HCEC 1CT (cell line): ENCODE data around the gene LIMK2.
"Not testable (repeated sequence)": the region's sequence is repeated elsewhere in the genome, so short reads cannot be mapped to it uniquely, and the experiment has no call there.

Source experiments
- DNase-seq: peaks from one replicate; pipeline ENCODE4 v3.0.0-alpha.2; 2017

Gene LIMK2

DNA sequence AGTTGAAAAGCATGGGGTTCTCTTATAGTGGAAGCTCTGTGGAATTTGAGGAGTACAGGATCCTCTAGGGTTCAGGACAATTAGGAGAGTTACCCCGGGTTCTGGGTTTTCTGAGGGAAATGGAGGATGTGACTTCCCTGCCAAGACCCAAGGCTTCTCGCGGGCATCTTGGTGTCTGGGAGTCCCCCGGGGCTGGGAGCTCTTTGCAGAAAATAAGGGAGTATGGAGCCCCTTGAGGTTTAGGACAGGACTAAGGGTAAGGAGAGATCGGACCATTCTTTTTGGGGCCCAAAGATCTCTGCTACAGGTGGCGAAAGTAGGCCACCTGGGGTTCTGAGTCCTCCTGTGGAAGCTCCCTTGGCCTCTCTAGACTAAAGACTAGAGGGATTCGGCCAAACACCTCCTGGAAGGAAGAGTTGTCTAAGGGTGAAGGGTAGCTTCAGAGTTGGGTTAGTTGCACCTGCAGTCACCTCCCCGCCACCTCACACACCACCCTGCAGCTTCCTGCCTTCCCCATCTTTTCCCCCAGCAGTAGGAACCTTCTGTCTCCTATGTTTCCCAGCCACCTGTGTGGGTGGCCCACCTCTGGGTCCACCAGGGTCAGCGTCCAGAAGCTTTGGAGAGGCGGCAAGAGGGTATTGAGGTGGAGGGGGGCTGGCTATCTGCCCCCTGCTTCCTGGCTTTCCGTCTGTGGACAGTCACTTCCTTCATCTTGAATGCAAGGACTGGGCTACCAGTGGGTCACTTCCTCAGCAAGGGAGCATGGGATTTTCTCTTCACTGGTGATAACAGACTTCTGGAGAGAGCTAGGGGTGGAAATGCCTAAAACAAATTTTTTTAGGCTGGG is 908 bp downstream of the LIMK2 start:
- no peak for DNase-seq

DNA sequence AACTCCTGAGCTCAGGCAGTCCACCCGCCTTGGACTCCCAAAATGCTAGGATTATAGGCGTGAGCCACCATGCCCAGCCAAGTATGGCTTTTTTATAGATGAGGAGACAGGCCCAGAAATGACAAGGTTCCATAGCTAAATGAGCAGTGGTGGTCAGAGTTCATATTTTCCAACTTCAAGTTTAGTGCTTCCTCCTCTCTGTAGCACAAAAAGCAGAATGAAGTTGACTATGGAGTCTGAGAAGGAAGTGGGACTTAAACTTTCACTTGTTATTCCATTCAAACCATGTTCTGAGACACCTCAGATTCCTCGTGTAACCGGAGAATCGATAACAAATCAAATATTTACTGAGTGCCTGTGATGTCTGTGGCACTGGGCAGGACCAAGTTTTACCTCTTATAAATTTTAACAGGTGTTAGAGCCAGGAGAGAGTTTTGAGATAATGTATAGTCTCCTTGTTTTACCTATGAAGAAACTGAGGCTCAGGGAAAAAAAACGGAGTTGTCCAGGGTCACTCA is 3.0 kb downstream of the LIMK2 start:
- no peak for DNase-seq

DNA sequence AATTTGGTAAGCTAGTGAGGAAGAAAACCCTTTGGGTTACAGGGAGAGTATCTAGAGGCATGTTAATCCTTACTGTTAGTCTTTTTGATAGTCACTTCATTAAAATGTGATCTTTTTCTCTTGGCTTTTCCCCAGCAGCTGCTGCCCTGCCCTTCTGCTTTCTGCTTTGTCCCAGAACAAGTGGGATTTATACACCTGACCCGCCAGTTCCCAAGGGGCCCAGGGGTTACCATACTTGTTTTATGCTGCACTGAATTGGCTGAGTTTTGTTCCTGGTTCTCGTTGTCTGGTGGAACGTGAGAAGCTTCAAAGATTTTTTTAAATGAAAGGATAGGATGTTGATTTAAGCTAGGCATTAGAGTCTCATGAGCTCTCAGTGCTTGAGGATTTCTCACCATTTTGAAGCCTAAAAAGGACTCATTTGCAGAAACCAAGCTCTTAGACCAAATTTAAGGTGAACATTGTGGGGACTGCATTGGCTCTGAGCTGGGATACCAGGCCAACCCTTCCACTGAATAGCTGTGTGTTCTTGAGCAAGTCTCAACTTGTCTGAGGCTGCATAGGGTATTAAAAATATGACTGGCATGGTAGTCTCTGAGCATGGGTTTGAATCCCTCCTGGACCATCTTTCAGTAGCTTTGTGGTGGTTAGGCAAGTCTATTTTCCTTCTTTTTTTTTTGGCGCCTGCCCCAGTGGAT is 6.6 kb downstream of the LIMK2 start:
- DNase-seq = no peak

DNA sequence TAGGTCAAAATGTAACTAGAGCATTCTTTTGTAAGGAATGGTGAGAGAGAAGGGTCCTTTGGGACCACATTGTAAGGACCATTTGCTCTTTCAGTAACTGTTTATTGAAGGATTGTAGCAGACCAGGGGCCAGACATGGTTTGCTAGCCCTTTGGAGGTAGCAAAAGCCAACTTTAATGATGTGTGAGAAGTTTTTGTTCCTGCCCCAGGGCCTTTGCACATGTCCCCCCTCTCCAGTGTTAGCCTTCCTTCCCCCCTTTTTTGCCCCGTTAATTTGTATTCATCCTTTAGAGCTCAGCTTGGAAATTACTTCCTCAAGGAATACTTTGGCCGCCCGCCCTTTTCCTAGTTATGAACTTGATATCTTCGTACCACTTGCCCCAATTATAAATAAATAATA is 9.0 kb downstream of the LIMK2 start:
- DNase-seq = no peak

DNA sequence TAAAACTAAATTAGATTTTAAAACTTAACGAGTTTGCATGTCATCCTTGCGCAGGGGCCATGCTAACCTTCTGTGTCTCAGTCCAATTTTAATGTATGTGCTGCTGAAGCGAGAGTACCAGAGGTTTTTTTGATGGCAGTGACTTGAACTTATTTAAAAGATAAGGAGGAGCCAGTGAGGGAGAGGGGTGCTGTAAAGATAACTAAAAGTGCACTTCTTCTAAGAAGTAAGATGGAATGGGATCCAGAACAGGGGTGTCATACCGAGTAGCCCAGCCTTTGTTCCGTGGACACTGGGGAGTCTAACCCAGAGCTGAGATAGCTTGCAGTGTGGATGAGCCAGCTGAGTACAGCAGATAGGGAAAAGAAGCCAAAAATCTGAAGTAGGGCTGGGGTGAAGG is 10.6 kb downstream of the LIMK2 start:
- DNase-seq = no peak

DNA sequence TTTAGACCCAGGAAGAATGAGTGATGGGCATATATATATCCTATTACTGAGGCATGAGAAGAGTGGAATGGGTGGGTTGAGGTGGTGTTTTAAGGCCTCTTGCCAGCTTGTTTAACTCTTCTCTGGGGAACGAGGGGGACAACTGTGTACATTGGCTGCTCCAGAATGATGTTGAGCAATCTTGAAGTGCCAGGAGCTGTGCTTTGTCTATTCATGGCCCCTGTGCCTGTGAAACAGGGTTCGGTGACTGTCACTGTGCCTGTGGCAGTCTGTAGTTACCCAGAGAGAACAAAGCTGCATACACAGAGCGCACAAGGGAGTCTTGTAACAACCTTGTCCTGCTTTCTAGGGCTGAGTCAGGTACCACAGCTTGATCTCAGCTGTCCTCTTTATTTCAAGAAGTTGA is 11.7 kb downstream of the LIMK2 start:
- no peak for DNase-seq

DNA sequence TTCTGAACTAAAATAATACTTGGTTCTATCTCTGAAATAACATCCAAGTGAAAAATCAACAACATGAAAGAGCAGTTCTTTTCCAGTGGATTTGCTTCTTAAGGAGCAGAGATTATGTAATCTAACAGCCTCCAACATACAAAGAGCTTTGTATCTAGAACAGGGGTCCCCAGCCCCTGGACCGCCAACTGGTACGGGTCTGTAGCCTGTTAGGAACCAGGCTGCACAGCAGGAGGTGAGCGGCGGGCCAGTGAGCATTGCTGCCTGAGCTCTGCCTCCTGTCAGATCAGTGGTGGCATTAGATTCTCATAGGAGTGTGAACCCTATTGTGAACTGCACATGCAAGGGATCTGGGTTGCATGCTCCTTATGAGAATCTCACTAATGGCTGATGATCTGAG is 12.6 kb downstream of the LIMK2 start:
- not testable (repeated sequence) for DNase-seq

DNA sequence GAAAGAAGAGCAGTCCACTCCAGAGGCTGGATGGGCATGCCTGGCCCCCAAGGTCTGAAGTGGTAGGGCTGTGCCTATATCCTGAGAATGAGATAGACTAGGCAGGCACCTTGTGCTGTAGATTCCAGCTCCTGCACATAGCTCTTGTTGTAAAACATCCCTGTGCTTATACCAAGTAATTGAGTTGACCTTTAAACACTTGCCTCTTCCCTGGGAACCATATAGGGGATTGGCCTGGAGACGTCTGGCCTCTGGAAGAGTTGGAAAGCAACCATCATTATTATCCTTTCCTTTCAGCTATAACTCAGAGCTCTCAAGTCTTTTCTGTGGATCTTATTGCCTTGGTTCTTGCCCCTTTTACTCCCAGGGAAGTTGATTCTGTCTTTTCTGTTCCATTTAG is 15.1 kb downstream of the LIMK2 start:
- DNase-seq = no peak

DNA sequence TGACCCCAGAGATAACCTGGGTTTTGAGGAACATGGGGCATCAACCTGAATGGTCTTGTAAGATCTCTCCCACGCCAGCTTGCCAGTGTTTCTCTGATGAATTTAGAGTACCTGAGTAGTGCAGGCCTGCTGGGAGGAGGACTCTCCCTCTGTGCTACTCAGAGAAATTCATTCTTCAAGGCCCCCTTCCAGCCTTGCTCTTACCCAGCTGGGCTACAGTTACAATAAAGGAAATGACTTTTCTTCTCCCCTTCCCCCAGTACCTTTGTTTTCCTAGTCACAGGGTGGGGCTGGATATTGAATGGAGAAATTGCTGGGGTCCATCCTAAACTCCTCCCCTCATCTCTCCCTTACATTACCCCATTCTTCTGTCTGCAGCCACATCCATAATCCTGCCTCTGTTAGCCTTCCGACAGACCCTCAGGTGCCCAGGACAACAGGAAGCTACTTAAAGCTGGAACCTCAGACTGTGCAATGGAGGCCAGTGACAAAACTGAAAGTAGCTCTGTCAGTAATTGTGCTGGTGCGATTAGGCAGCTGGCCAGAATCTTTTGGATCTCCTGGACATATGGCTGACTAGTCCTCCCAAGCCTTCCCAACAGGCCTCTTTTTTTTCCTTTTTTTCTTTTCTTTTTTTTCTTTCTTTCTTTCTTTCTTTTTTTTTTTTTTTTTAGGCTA is 17.4 kb downstream of the LIMK2 start:
- DNase-seq = no peak

DNA sequence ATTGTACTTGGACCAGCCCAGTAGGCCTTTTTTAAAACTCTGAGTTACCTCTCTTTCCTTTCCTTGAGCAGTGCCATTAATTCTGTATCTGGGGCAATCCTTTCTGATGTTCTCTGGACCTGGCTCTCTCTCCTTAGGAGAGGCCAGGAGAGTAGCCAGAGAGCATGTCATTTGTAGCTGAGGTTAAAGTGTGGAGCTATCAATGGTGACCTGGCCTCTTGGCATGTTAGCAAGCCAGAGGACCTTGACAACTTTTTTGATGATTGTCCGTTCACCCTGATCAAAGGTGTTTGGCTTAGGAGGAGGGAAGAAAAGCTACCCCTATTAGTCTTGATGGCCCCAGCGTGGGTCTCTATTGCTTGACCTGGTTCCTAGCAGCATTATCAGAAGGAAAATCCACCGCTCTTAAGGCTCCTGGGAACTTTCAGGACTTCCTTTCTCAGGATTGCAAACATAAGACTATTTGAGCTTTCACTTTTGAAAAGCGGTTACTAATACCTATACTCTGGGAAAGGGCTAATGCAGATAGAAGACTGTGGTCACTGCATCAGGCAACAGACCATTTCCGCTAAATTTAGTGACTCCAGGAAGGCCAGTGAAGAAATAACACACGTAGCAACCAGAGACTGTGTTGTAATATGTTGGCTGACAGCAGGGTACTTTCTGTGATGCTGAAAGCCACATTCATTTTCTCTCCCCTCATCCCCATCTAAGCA is 18.2 kb downstream of the LIMK2 start:
- DNase-seq = no peak

DNA sequence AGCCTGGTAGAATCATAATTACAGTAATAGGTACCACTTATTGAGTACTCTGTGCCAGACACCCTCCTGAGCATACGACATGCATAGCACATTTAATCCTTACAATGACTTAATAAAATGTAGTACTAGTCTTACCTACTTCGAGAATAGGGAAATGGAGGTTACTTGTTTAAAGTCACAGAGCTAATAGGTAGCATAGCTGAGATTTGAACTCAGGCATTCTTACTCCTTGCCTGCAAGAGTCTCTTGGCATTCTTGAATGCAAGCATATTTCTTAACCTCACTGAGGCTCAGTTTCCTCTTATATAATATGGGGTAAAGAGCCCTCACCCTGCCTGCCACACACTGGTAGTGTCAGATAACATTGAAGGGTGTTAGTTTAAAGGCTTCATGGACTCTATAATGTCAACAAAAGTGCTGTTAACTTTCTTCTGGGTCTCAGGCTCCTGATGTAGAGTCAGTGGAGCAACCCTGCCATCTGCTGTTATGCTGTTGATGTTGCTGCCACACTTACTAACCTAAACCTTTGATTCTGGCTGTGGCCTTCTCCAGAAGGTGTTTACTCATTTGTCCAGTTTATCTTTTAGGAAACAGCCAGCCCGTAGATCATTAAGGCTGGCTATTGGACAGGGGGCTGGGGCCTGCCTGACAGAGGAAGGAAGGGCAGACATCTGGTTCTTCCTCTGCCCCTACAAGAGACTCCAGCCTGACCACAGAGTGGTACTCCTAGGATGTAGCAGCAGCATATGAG is 18.9 kb downstream of the LIMK2 start:
- peak; percentile 44 for DNase-seq

DNA sequence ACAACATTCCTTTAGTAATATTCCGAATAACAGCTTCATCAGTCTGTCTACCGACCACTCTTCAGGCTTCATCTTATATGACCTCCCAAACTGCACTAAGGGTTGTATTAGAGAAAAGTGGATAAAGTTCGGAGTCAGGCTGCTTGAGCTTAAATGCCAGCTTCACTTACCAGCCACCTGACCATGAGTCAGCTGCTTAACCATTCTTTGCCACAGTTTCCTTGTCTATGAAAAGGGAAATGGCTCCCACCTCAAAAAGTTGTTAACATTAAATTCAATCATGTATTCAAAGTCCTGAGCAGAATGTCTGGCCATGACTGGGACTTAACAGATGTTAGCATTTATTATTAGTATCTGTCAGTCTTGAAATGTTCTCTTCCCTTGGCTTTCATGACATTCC is 20.9 kb downstream of the LIMK2 start:
- no peak for DNase-seq

DNA sequence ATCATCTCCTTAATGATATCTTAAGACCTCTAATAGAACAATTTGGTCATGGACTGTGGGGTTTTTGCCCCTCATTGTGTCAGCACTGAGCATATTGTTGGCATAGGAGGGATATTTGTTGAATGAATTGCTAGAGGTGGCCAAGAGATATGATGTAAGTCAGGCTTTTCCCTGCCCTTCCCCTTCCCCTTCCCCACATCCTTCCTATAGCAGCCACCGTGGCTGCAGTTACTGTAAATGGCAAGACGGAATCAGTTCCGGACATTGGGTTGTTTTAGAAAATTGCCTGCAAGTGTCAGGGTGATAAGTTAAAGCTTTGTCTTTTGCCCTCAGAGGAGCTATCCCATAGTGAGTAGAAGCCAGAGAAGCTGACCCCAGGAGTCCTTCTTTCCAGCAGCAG is 23.0 kb downstream of the LIMK2 start:
- no peak for DNase-seq

DNA sequence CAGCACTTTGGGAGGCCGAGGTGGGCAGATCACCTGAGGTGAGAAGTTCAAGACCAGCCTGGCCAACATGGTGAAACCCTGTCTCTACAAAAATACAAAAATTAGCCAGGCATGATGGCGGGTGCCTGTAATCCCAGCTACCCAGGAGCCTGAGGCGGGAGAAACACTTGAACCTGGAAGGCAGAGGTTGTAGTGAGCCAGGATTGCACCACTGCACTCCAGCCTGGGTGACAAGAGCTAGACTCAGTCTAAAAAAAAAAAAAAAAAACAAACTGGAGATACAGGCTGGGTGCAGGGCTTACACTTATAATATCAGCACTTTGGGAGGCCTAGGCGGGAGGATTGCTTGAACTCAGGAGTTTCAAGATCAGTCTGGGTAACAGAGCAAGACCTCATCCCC is 23.9 kb downstream of the LIMK2 start:
- DNase-seq = not testable (repeated sequence)

DNA sequence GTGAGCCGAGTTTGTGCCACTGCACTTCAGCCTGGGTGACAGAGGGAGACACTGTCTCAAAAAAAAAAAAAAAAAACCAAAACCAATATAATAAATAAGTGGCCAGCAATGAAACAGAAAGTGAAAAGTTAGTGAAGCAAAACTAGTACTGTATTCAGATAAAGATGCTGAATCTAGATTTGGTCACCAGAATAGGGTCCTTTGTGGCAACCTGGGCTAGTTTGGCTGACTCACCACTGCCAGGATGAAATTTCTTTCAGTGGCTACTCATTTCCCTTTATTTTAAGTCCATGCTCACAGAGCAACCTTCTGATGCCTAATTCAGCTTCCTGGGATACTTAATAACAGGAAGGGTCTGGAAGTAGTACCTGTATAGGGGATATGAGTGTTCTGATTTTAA is 26.0 kb downstream of the LIMK2 start:
- no peak for DNase-seq

DNA sequence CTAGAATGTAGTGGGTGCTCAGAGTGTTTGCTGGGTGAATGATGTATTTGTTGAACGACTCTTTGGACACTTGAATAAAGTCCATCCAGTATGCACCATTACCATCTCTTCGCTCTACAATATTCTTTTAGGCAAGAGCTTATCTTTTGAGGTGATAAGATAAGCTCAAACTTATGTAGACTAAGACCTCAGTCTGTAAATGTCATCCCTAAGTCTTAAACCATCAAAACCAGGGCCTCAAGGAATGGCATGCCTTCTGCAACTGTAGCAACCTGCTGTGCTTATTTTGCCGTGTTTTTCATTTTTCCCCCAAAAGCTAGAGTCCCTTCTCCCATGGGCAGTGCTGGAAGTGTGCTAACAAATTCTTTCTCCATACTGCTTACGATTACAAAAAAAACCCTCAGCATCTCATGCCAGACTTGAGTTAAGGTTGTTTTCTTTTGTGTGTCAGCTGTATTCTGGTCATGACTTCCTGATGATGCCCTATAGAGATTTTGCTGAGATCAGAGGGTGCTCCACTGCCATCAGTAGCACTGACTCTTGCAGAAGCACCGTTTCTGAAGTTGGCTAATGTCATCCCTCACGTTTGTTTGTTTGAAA is 27.8 kb downstream of the LIMK2 start:
- DNase-seq = no peak

DNA sequence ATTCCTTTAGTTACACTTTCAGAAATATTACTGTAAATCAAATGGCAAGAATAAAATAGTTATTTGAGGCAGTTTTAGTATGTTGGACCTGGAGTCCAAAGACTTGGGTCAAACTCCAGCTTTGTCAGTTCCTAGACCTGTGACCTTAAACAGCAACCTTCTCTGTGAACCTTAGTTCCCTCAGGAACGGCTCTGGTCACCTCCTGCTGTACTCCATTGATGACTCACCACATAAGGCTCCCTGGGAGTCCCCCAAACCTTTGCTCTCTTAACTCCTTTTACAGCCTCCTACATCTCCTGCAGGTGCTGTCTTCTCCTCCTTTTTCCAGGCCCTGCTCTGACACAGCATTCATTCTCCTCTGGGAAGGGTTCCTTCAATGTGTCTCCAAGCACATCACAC is 29.1 kb downstream of the LIMK2 start:
- DNase-seq = peak; percentile 29

DNA sequence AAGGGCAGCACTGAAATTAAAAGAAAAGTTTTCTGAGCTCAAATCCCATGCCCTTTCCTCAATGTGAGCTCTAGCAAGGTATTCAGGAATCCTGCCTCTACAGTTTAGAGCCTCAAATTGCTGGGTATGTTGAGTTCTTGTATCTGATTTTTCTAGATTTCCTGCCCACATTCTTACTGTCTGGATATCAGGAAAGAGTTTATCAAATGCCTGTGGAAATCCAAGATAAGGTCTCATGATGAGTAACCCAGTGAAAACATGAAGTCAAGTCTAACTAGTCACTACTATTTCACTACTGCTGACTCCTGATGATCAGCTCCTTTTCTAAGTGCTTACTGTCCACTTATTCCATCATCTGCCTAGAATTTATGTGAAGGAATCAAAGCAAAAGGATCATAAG is 29.8 kb downstream of the LIMK2 start:
- DNase-seq = peak; percentile 25

DNA sequence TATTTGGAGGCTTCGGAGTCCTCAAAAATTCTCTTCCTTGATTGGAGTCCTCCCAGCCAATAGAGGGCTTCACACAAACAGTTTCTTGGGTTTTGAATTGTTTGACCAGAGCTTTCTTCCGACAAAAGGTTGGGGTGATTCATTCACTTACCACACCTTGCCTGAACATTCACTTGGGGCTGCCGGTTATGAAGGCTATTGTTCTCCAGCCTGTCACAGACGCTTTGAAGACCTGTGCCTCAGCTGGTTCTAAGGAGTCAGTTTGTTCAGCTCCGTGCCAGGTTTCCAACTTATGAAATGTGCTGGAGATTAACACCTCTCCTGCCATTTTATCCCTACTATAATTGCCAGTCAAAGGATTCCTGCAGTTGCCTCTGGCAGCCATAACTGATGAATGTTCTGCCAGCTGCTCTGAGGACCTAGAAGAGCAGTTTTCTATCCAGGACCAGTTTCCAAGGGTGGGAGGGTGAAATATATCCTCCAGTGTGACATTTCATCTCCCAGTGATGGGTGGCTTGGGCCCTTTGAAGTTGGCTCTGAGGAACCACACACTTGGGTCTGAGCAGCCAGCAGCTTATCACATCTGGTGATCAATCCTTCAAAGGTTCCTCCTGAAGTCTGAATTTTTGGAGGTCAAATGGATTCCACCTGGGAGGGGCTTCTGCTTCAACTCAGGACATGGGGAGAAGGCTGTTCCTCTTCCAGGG is 31.4 kb downstream of the LIMK2 start:
- DNase-seq = no peak

DNA sequence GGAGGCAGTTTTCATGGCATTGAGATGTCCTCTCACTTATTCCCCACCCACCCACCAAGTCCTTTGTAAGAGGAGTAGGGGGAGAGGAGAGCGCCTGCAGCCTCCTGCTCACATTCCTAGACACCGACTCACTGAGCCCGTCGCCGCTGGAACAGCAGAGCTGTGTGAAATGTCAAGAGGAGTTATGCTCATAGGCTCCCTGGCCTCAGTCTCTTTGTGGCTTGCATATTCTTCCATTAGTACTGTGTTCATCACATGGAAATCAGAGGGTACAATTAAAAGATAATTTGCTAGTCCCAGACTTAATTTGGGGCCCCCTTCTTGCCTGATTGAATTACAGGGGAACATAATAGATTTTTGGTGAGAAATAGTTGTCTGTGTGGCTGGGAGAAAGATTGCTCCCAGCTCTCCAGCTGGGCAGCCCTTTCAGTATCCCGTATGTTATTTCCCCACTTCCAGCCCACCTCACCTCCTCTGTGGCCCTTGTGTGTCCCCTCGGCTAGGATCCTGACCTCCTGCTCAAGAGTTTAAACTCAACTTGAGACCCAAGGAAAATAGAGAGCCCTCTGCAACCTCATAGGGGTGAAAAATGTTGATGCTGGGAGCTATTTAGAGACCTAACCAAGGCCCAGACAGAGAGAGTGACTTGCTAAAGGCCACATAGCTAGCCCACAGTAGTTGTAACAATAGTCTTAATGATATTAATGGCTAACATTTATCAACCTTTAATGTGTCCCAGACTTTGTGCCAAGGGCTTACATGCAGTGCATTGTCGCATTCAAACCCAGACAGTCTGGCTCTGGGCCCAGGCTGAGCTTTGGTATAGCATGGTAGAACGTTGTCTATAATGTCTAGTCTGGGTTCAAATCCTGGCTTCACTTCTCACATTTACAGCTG is 32.2 kb downstream of the LIMK2 start:
- peak; percentile 70 for DNase-seq
